Kidney (tissue), 14 donors: ENCODE results near the gene ANKFY1. TPM values are rescaled to one million over a fixed set of nuclear protein-coding genes. Genes with fewer than 3 reads are reported as not detected.
A peak's percentile ranks its signal among the peaks of the same experiment; 100 is the strongest.

Experiments
- DNase-seq, 5 donors: peaks; one replicate each; pipeline ENCODE4 v3.0.0-alpha.2; 2013 to 2020
- FAIRE-seq: peaks from 2 replicates; lab custom pipeline; 2012; peaks lifted over from hg19 to GRCh38; lab: Jason Lieb, UNC
- H3K27ac ChIP-seq, 2 donors: one replicate each; pipeline ENCODE4 v1.7.0; 2013; ENCODE audit warnings: low read depth in 2 of 2, low read length in 2 of 2, inconsistent platforms in 1 of 2
- H3K27me3 ChIP-seq: one replicate; pipeline ENCODE4 v1.7.1; 2013; ENCODE audit warnings: low read length, inconsistent platforms; ENCODE audit not compliant: control insufficient read depth, insufficient read depth
- H3K36me3 ChIP-seq, 3 donors: one replicate each; pipeline versions ENCODE4 v1.7.0 to v1.7.1; 2013; ENCODE audit warnings: low read length in 3 of 3, control low read depth in 1 of 3, inconsistent platforms in 1 of 3; ENCODE audit not compliant: insufficient read depth in 3 of 3, control insufficient read depth in 2 of 3
- H3K4me1 ChIP-seq, 3 donors: one replicate each; pipeline versions ENCODE4 v1.7.0 to v1.7.1; 2013; ENCODE audit warnings: low read length in 3 of 3, inconsistent platforms in 1 of 3, low read depth in 1 of 3; ENCODE audit not compliant: control insufficient read depth in 2 of 3, insufficient read depth in 2 of 3
- H3K4me3 ChIP-seq, 3 donors: one replicate each; pipeline versions ENCODE4 v1.7.0 to v1.8.1; 2013; ENCODE audit warnings: low read length in 3 of 3, control low read depth in 1 of 3, inconsistent platforms in 1 of 3
- H3K9ac ChIP-seq, 3 donors: one replicate each; pipeline versions ENCODE4 v1.7.0 to v1.7.1; 2013; ENCODE audit warnings: low read length in 3 of 3, control low read depth in 1 of 3, inconsistent platforms in 1 of 3
- H3K9me3 ChIP-seq, 3 donors: one replicate each; pipeline versions ENCODE4 v1.7.0 to v1.7.1; 2013; ENCODE audit warnings: low read length in 3 of 3, control low read depth in 1 of 3, inconsistent platforms in 1 of 3; ENCODE audit not compliant: control insufficient read depth in 2 of 3, insufficient read depth in 1 of 3
- CTCF ChIP-seq: IDR thresholded peaks from 3 replicates; pipeline ENCODE4 v1.5.1; 2012; ENCODE audit warnings: mild to moderate bottlenecking, moderate library complexity, borderline replicate concordance; ENCODE audit not compliant: insufficient read depth; ENCODE audit errors: extremely low read depth
- intact Hi-C: fragments of 100-400 bp; cut with DNase I; formaldehyde crosslinking; loops from one replicate; pipeline ENCODE4 v1.11.1; 2022
- polyA plus RNA-seq: library from polyadenylated mRNA; stranded (reverse); fragments of 350-450 nt; fragmentation: Illumina TruSeq; extraction: RNeasy Lipid Tissue Mini Kit (QIAGEN cat#74804); gene quantifications from one replicate; pipeline ENCODE4 v1.2.3, GENCODE V29; 2014; ENCODE audit warnings: low read depth, low replicate concordance; ENCODE audit not compliant: insufficient read depth
- total RNA-seq: library from RNA; stranded (reverse); fragmentation: NEBNext Ultra II Directional; extraction: Animal tissue kit (Norgen Biotek cat#: 25700); gene quantifications from one replicate; pipeline ENCODE4 v1.2.1, GENCODE V29; 2021
- donor health status: control.
- donor health status: control.
- donor health status: control.
- donor health status: control.
- donor health status: control.
- donor health status: DM: yes; HTN: yes; CAD: no.
- donor health status: Normal renal cell carcinoma (clear cell type).

Gene ANKFY1
- total and polyA plus RNA-seq, 2 donors from 2014 or later: 10.9 to 61.7 TPM

DNA sequence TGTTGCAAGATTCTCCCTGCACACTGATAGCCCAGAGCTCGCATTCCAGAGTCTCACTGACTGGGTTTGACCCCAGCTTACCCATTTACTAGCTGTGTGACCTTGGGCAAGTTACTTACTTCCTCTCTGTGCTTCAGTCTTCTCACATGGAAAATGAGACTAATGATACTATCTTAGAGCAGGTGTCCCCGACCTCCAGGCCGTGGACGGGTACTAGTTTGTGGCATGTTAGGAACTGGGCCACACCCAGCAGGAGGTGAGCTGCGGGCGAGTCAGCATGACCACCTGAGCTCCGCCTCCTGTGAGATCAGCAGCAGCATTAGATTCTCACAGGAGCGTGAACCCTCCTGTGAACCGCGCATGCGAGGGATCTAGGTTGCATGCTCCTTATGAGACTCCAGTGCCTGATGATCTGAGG, 15.8 kb downstream of the ANKFY1 start:
- H3K4me1 ChIP-seq: peaks cover 0 to 12% (median 7%) of the 10 kb centered on the region in 3 donors
- peak overlapping the region in 1 of 3 donors; percentile 65 for H3K9ac ChIP-seq
- H3K9me3 ChIP-seq: no peaks in the 10 kb centered on the region
- intact Hi-C loops: no loop called here
- H3K27me3 ChIP-seq: no peaks in the 10 kb centered on the region
- TF ChIP-seq CTCF: no peak
- H3K36me3 ChIP-seq: no peaks in the 10 kb centered on the region
- FAIRE-seq (no peak), DNase-seq (peak; percentile 21 to 86 (median 46))
- H3K27ac ChIP-seq: peak overlapping the region; percentile 80 to 86
- H3K4me3 ChIP-seq: peak overlapping the region in 1 of 3 donors; percentile 40

DNA sequence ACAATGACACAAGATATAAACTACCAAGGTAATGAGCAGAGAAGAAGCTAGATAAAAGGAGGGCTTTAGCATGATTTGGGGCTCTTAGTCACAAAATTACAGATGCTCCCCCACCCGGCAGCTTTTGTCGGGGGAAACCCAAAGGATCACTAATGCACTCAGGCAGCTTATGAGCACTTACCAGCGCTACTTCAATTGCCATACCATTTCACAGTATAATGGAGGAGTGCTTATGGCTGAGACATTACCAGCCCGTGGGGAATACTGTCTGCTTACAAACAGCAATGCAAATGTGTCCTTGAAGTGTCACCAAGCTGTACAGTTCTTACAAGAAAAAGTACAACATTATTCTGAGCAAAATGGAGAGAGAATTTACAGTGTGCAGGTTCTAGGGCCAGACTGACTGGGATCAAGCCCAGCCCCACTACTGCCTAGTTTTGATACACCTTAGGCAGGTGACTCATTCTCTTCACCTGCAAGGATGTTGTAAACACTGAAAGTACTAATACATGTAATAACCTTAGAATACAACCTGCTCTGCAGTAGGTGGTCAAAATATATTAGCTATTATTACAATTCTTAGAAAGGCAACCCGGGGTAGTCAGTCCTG, 16.3 kb downstream of the ANKFY1 start:
- no peaks in the 10 kb centered on the region for H3K27me3 ChIP-seq
- no peak for TF ChIP-seq CTCF
- H3K36me3 ChIP-seq: no peaks in the 10 kb centered on the region
- intact Hi-C loops: no loop called here
- H3K27ac ChIP-seq: peak overlapping the region; percentile 80 to 86
- peaks cover 0 to 12% (median 7%) of the 10 kb centered on the region in 3 donors for H3K4me1 ChIP-seq
- FAIRE-seq: no peak
- H3K4me3 ChIP-seq: peak overlapping the region in 1 of 3 donors; percentile 40
- H3K9ac ChIP-seq: peak overlapping the region in 1 of 3 donors; percentile 65
- H3K9me3 ChIP-seq: no peaks in the 10 kb centered on the region
- no peak for DNase-seq

DNA sequence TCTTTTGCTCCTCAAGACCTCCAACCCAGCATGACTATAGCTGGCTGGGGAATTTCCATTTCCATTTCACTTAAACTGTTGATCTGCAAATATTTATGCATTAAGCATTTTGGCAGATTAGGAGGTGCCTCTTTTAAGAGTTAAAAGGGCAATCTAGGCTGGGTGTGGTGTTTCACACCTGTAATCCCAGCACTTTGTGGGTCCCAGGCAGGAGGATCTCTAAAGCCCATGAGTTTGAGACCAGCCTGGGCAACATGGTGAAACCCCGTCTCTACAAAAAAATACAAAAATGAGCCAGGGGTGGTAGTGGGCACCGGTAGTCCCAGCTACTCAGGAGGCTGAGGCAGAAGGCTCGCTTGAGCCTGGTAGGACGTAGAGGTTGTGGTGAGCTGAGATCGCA, 17.1 kb downstream of the ANKFY1 start:
- intact Hi-C loops: no loop called here
- TF ChIP-seq CTCF: no peak
- peaks cover 0 to 12% (median 7%) of the 10 kb centered on the region in 3 donors for H3K4me1 ChIP-seq

GRCh38 chr17:4241535-4241934, 22.2 kb downstream of the ANKFY1 start:
- Histone ChIP-seq H3K27ac (no peak overlapping the region), H3K9me3 (no peaks in the 10 kb centered on the region), H3K4me1 (no peaks in the 10 kb centered on the region), H3K36me3 (peaks cover 2 to 6% (median 5%) of the 10 kb centered on the region in 3 donors), H3K4me3 (no peak overlapping the region), H3K9ac (no peak overlapping the region), H3K27me3 (no peaks in the 10 kb centered on the region)
- no peak for FAIRE-seq
- no peak for DNase-seq
- no peak for TF ChIP-seq CTCF
- intact Hi-C loops: no loop called here

More for the DNA sequence above, 17.1 kb downstream of the ANKFY1 start:
- DNase-seq (no peak), FAIRE-seq (no peak)
- H3K4me3 ChIP-seq: no peak overlapping the region
- H3K36me3 ChIP-seq: no peaks in the 10 kb centered on the region
- H3K9me3 ChIP-seq: no peaks in the 10 kb centered on the region
- H3K9ac ChIP-seq: no peak overlapping the region
- no peak overlapping the region for H3K27ac ChIP-seq
- H3K27me3 ChIP-seq: no peaks in the 10 kb centered on the region
